GM21367 (cell line): ENCODE data around the gene EFCAB7.

Experiments
- ATAC-seq: cut with Tn5 transposase; IDR thresholded peaks from one replicate; pipeline ENCODE4 v1.9.1; 2021; ENCODE audit not compliant: unreplicated experiment

EFCAB7 gene

GRCh38 chr1:63601912-63602311 is 78.6 kb downstream of the EFCAB7 start:
- ATAC-seq = no peak

- ATAC-seq = no peak
Observed at GRCh38 chr1:63602629-63603028, 79.3 kb downstream of the EFCAB7 start.

GRCh38 chr1:63603810-63604209 is 80.5 kb downstream of the EFCAB7 start:
- no peak for ATAC-seq

- no peak for ATAC-seq
Observed at GRCh38 chr1:63607322-63607721, 84.0 kb downstream of the EFCAB7 start.

GRCh38 chr1:63611231-63611630 is 87.9 kb downstream of the EFCAB7 start:
- ATAC-seq = no peak

- ATAC-seq = no peak
Observed at GRCh38 chr1:63612564-63612963, 89.2 kb downstream of the EFCAB7 start.

GRCh38 chr1:63612971-63613370 is 89.6 kb downstream of the EFCAB7 start:
- no peak for ATAC-seq

- peak; percentile 58 for ATAC-seq
Observed at GRCh38 chr1:63615768-63616420, 92.6 kb downstream of the EFCAB7 start.

GRCh38 chr1:63617450-63617849 is 94.1 kb downstream of the EFCAB7 start:
- no peak for ATAC-seq

GRCh38 chr1:63618011-63618410 is 94.7 kb downstream of the EFCAB7 start:
- no peak for ATAC-seq

- ATAC-seq = no peak
Observed at GRCh38 chr1:63619558-63619957, 96.2 kb downstream of the EFCAB7 start.

- ATAC-seq = no peak
Observed at GRCh38 chr1:63620671-63621070, 97.3 kb downstream of the EFCAB7 start.

- no peak for ATAC-seq
Observed at GRCh38 chr1:63621075-63621474, 97.8 kb downstream of the EFCAB7 start.

GRCh38 chr1:63621698-63622097 is 98.4 kb downstream of the EFCAB7 start:
- no peak for ATAC-seq
